Transverse colon (tissue), 3 donors: ENCODE measurements around the gene GPC6.

Experiments
- CTCF ChIP-seq, 5 experiments: fragments of 200-600 bp in 3 of 5; fragments of 450-650 bp in 2 of 5; sonication (generic) in 3 of 5; IDR thresholded peaks; 1 replicate in 2 of 5; 2 replicates in 3 of 5; pipeline ENCODE4 v1.5.1; 2016 to 2017; ENCODE audit warnings: antibody characterized with exemption in 5 of 5, inconsistent platforms in 3 of 5, mild to moderate bottlenecking in 2 of 5, moderate library complexity in 1 of 5
- EP300 ChIP-seq: sonication (generic); formaldehyde crosslinking; IDR thresholded peaks from one replicate; pipeline ENCODE4 v1.6.1; 2017; ENCODE audit warnings: antibody characterized with exemption, low read depth
- POLR2A ChIP-seq: fragments of 450-650 bp; IDR thresholded peaks from one replicate; pipeline ENCODE4 v1.6.1; 2016; ENCODE audit warnings: antibody characterized with exemption, mild to moderate bottlenecking, moderate library complexity

- TF ChIP-seq CTCF (IDR thresholded peaks at IDR 0.05) (no peak), POLR2A (no peak), EP300 (no peak)
These were observed 823.4 kb downstream of the GPC6 start for GRCh38 chr13:94050039-94050438.
